Measurements from ENCODE around the gene LRRC36. TPM values are rescaled to one million over a fixed set of nuclear protein-coding genes. Genes with fewer than 3 reads are reported as not detected.

Gene LRRC36
- polyA plus RNA-seq, 3 donors: 0.65 to 3.2 (median 1.8) TPM

DNA sequence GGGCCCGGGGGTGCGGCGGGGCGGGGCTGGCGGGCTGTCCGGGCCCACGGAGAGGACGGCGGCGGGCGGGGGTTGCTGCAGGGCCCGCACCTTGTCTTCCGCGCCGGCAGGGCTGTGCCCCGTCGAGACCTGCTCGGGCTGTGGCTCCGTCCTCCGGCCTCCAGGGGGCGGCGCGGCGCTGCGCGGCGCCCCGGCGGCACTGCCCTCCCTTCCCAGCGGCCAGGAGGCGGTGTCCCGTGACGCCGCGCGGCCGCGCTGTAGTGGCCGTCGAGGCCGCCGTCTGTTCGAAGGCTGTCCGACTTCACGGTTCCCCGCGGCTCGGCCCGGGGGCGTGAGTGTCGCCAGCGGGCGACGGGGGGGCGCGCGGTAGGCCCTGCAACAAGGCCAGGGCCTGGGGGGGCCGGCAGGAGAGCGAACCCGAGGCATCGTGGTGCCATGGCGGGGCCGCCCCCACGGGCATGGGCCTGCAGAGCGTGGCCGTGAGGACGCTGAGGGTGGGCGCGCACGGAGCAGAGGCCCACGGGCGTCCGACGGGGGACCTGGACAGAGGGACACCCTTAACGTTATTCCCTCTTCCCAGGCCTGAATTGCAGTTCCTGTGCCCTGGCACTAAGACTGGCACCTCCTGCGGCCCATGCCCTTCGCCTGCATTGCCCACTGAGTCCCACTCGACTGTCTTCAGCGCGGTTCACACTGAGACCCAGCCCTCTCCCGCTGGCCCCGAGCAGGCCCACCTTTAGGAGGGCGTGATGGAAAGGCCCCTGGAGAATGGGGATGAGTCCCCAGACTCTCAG, 47.1 kb upstream of the LRRC36 start, which contains the start of gene PLEKHG4:
Gene PLEKHG4, plus strand, starts transcription at position 237 of the 794 bp plus-strand sequence. Its CDS starts 513 bp downstream, at position 750.
- H3K4me3 Mint-ChIP-seq: peak within 1 kb of the TSS; percentile 75 to 86
- H3K36me3 Mint-ChIP-seq: peaks cover 13 to 14% of the 10 kb centered on the region in 2 donors
- H3K9ac ChIP-seq (ENCODE audit: insufficient read depth, low read length, poor library complexity, severe bottlenecking): peak within 1 kb of the TSS; percentile 77
- no peak within 1 kb of the TSS for H3K27ac ChIP-seq (ENCODE audit: low read depth in 1 of 2, low read length in 2 of 2)
- no peaks in the 10 kb centered on the region for H3K36me3 ChIP-seq (replicated peaks in 1 of 2; ENCODE audit: control insufficient read depth in 1 of 2, insufficient read depth in 2 of 2, low read length in 2 of 2)
- peak within 1 kb of the TSS; percentile 74 for H3K4me2 ChIP-seq (replicated peaks; ENCODE audit: extremely low read depth, low read length, poor library complexity, severe bottlenecking)
- peak within 1 kb of the TSS; percentile 92 for H2AFZ ChIP-seq (ENCODE audit: insufficient read depth, low read depth, low read length, poor library complexity, severe bottlenecking)
- H3K4me1 Mint-ChIP-seq: peaks cover 14% of the 10 kb centered on the region
- H3K27ac Mint-ChIP-seq: peak within 1 kb of the TSS in 1 of 7 donors; percentile 70
- peaks cover 4% of the 10 kb centered on the region for H3K79me2 ChIP-seq (ENCODE audit: insufficient read depth, low read length)
- peak; percentile 71 to 80 (median 77) for DNase-seq
- intact Hi-C loops (cut with micrococcal nuclease): loop anchor here (5.0 kb wide), 1 partner anchor 118 kb away; no protein-coding TSS in a partner anchor
- H3K9me3 ChIP-seq (replicated peaks in 1 of 2; ENCODE audit: control insufficient read depth in 1 of 2, insufficient read depth in 1 of 2, low read length in 2 of 2): no peaks in the 10 kb centered on the region
- H3K4me1 ChIP-seq (ENCODE audit: control insufficient read depth in 1 of 2, insufficient read depth in 2 of 2, low read length in 2 of 2): peaks cover 12 to 20% of the 10 kb centered on the region in 2 donors
- H3K4me3 ChIP-seq (replicated peaks in 1 of 3; ENCODE audit: low read depth in 2 of 3, low read length in 3 of 3): peak within 1 kb of the TSS; percentile 47 to 72 (median 47)
- TF ChIP-seq CTCF (IDR thresholded peaks at IDR 0.05): peak; percentile 88
- no peaks in the 10 kb centered on the region for H3K9me3 Mint-ChIP-seq
- H3K27me3 ChIP-seq (ENCODE audit: control insufficient read depth in 2 of 2, insufficient read depth in 2 of 2, low read length in 2 of 2): no peaks in the 10 kb centered on the region
- H4K20me1 ChIP-seq (ENCODE audit: insufficient read depth, low read length): no peaks in the 10 kb centered on the region
- no peaks in the 10 kb centered on the region for H3K27me3 Mint-ChIP-seq (ENCODE audit: low read depth in 3 of 3)
- 26% methylated on average over 70 of the region's 83 CpGs for WGBS (ENCODE audit: insufficient coverage)

DNA sequence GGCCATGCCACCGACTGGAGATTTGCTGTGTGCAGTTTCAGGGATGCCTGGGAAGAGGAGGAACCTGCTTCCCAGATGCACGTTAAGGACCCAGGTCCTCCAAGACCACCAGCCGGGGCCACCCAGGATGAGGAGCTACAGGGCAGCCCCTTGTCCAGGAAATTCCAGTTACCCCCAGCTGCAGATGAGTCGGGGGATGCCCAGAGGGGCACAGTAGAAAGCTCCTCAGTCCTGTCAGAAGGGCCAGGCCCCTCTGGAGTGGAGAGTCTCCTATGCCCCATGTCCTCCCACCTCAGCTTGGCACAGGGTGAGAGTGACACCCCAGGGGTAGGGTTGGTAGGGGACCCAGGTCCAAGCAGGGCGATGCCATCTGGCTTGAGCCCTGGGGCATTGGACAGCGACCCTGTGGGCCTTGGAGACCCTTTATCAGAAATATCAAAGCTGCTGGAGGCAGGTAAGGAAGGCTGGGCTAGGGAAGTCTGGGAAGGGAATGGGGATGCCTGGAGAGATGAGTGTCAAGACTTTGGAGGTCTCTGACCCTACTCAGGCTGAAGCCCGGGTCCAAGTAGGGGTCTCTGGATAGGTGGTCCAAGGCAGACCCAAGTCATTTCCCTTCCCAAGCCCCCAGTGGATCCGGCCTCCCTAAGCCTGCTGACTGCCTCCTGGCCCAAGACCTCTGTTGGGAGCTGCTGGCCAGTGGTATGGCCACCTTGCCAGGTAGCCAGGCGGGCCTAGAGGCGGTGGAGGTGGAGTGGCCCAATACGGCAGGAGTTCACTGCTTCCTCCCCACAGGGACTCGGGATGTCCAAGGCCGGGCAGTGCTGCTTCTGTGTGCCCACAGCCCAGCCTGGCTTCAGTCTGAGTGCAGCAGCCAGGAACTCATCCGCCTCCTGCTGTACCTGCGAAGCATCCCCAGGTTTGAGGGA, 46.3 kb upstream of the LRRC36 start:
- Histone ChIP-seq H4K20me1 (ENCODE audit: insufficient read depth, low read length) (no peaks in the 10 kb centered on the region), H2AFZ (ENCODE audit: insufficient read depth, low read depth, low read length, poor library complexity, severe bottlenecking) (peak overlapping the region; percentile 5), H3K4me2 (replicated peaks; ENCODE audit: extremely low read depth, low read length, poor library complexity, severe bottlenecking) (no peak overlapping the region)

More for the DNA sequence above, 46.3 kb upstream of the LRRC36 start:
- Histone ChIP-seq H3K27me3 (ENCODE audit: control insufficient read depth in 2 of 2, insufficient read depth in 2 of 2, low read length in 2 of 2) (no peaks in the 10 kb centered on the region), H3K79me2 (ENCODE audit: insufficient read depth, low read length) (peaks cover 4% of the 10 kb centered on the region), H3K27ac (ENCODE audit: low read depth in 1 of 2, low read length in 2 of 2) (no peak overlapping the region), H3K9me3 (replicated peaks in 1 of 2; ENCODE audit: control insufficient read depth in 1 of 2, insufficient read depth in 1 of 2, low read length in 2 of 2) (no peaks in the 10 kb centered on the region), H3K4me1 (ENCODE audit: control insufficient read depth in 1 of 2, insufficient read depth in 2 of 2, low read length in 2 of 2) (peaks cover 12 to 20% of the 10 kb centered on the region in 2 donors), H3K4me3 (replicated peaks in 1 of 3; ENCODE audit: low read depth in 2 of 3, low read length in 3 of 3) (no peak overlapping the region), H3K9ac (ENCODE audit: insufficient read depth, low read length, poor library complexity, severe bottlenecking) (no peak overlapping the region), H3K36me3 (replicated peaks in 1 of 2; ENCODE audit: control insufficient read depth in 1 of 2, insufficient read depth in 2 of 2, low read length in 2 of 2) (no peaks in the 10 kb centered on the region)
- H3K27me3 Mint-ChIP-seq (ENCODE audit: low read depth in 3 of 3): no peaks in the 10 kb centered on the region
- H3K27ac Mint-ChIP-seq: peak overlapping the region in 1 of 7 donors; percentile 70
- peaks cover 11 to 13% of the 10 kb centered on the region in 2 donors for H3K36me3 Mint-ChIP-seq
- H3K4me3 Mint-ChIP-seq: no peak overlapping the region
- peaks cover 14% of the 10 kb centered on the region for H3K4me1 Mint-ChIP-seq
- TF ChIP-seq CTCF (IDR thresholded peaks at IDR 0.05): no peak
- intact Hi-C loops (cut with micrococcal nuclease): loop anchor here in 1 of 2 donors (5.0 kb wide), 1 partner anchor 117 kb away; no protein-coding TSS in a partner anchor
- H3K9me3 Mint-ChIP-seq: no peaks in the 10 kb centered on the region
- no peak for DNase-seq
- WGBS (ENCODE audit: insufficient coverage): 92% methylated on average over 12 of the region's 15 CpGs
